HG02852 (cell line): ENCODE data around the gene PSME1.

Experiments used
- ATAC-seq: cut with Tn5 transposase; IDR thresholded peaks from one replicate; pipeline ENCODE4 v1.9.1; 2021; ENCODE audit warnings: mild to moderate bottlenecking, moderate library complexity; ENCODE audit not compliant: unreplicated experiment

The PSME1 gene

DNA sequence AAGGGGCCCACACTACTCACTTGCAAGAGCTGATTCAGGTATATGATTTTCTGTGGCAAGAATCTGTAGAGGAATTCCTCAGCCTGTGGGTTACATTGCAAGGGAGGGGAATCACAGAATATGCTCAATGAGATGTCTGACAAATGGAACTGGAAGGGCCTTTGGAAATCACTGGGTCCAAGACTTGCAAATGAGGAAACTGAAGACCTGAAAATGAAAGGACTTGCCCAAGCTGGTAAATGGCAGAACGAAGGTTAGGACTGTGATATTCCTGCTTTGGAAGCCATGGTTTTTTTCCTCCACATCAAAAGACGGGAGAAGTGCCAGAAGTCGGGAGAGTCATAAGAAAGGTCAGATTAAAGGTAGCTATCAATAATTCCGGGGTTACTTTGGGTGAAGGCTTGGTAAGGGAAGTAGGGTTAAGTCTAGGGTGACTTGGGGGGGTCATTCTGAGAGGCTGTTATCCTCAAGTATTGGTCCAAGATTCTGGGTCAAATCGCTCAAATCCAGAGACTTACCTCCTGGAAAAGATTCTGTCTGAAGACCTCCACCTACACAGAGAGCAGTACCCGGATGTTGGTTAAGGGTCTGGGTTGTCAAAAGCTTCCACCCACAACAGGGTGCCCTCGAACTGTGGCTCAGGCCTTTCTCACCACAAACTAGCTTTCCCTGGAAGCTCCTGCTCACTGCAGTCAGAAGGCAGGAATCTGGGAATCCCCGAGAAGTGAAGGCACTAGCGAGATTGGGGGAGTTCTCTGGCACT is 9.9 kb downstream of the PSME1 start:
- ATAC-seq, result no peak

DNA sequence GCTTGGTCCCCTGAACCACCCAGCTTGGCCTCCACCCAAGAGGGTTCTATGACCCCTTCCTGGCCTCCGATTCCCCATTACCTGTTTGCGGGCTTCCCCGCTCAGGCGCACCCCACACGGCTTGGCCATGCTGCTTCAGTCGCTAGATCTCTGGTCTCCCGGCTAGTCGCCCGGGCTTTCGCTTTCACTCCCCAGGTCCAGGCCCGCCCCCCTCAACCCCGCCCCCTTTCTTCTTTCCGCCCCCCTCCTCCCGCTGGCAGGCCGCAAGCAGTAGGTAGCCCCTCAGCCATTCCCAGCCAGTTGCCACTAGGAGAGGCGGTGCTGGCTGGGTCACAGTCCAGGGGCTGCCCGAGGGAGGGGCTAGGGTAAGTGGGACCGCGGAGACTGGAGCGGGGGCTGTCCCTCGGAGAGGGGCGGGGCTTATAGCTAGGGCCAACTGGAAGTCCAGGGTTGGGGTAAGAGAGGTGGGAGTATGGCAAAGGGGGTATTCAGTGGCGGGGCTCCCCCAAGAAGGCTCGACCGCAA is 10.5 kb downstream of the PSME1 start, which contains the start of gene PSME2:
Gene PSME2 (minus strand): TSS at position 158 of the 525 bp plus-strand sequence. CDS start 29 bp downstream, at position 129.
- ATAC-seq, result peak; percentile 56

DNA sequence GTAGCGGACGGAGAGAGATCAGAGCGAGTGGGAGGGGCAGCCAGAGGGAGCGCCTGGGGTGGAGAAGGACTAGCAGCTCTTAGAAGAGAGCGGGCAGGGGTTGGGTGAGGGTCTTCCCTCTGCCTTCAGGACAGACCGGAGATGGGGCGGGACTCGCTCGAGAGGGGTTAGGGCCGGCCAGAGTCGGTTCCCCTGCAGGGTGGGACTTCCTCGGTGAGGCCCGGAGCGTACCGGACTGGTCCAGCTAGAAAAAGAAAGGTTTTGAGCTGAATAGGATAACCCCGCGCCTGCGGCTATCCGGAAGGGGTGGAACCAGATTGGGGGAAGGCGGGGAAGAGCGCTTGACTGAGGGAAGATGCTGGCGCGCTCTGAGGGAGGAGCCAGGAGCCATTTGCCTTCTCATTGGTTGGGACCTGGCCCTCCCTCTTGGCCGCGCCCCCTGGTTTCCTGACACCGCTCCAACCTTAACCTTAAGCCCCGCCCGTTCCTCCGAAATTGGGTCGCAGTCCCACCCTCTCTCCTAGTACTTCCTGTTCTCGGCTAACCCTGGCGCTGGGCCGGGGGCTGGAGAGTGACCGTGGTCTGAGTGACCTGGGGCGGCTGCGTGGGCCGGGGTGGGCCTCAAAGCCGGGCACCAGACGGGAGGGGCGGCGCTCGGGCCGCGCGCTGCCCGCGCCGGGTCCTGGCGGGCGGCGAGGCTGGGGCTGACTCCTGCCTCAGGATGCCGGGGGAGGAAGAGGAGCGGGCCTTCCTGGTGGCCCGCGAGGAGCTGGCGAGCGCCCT is 11.2 kb downstream of the PSME1 start, which contains the start of gene RNF31:
Gene RNF31 (plus strand): TSS at position 521 of the 783 bp plus-strand sequence. CDS start 201 bp downstream, at position 722.
- peak; percentile 80 for ATAC-seq

DNA sequence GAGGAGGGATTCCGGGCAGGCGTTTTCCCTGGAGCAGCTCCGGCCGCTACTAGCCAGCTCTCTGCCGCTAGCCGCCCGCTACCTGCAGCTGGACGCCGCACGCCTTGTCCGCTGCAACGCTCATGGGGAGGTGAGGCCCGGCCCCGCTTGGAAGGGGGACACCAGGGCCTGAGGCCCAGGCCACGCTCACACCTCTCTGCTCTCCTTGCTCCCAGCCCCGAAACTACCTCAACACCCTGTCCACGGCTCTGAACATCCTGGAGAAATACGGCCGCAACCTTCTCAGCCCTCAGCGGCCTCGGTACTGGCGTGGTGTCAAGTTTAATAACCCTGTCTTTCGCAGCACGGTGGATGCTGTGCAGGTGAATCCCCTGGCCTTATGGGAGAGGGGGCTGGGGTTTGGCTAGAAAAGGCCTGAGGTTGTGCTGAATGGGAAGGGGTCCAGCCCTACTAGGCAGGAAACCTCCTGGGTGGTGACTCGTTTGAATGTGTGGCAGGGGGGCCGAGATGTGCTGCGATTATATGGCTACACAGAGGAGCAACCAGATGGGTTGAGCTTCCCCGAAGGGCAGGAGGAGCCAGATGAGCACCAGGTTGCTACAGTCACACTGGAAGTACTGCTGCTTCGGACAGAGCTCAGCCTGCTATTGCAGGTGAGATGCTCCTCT is 11.9 kb downstream of the PSME1 start:
- no peak for ATAC-seq

DNA sequence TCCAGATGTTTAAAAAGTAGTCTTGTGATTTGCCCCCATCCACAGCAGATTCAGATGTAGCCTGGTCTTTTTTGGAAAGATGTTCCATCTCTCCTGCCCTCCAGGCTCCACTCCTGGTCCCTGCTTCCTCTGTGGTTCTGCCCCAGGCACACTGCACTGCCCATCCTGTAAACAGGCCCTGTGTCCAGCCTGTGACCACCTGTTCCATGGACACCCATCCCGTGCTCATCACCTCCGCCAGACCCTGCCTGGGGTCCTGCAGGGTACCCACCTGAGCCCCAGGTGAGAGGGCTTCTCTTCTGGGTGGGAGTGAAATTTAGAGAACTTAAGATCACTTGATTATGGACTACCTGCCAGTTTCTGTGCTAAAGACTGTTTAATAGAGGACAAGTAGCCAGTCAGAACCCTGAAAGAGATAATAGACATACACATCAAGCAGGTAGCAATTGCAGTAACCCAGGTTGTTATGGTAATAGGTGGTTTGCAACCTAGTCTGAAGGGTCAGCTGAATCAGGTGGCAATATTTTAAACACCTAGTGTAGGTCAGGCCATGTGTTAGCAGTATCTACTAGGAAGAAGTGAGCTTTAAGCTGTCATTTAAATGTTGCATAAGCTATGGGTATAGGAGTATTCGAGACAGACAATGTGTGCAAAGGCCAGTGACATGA is 13.4 kb downstream of the PSME1 start:
- no peak for ATAC-seq

DNA sequence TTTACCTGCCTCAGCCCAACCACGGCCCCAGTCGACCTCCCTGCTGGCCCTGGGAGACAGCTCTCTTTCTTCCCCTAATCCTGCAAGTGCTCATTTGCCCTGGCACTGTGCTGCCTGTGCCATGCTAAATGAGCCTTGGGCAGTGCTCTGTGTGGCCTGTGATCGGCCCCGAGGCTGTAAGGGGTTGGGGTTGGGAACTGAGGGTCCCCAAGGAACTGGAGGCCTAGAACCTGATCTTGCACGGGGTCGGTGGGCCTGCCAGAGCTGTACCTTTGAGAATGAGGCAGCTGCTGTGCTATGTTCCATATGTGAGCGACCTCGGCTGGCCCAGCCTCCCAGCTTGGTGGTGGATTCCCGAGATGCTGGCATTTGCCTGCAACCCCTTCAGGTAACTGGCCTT is 14.1 kb downstream of the PSME1 start:
- no peak for ATAC-seq

DNA sequence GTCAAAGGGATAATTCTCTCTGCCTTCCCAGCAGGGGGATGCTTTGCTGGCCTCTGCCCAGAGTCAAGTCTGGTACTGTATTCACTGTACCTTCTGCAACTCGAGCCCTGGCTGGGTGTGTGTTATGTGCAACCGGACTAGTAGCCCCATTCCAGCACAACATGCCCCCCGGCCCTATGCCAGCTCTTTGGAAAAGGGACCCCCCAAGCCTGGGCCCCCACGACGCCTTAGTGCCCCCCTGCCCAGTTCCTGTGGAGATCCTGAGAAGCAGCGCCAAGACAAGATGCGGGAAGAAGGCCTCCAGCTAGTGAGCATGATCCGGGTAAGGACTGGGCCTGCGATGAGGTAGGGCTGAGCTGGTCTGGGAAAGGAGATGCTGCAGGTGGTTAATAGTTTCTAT is 14.6 kb downstream of the PSME1 start:
- no peak for ATAC-seq

DNA sequence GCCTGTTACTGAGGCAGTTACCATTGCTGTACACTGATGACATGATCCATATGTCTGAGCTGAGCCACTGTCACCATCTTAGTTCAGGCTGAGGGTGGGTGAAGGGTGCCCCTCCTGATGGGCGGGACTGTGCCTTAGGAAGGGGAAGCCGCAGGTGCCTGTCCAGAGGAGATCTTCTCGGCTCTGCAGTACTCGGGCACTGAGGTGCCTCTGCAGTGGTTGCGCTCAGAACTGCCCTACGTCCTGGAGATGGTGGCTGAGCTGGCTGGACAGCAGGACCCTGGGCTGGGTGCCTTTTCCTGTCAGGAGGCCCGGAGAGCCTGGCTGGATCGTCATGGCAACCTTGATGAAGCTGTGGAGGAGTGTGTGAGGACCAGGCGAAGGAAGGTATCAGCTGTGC is 15.0 kb downstream of the PSME1 start:
- ATAC-seq, result no peak

DNA sequence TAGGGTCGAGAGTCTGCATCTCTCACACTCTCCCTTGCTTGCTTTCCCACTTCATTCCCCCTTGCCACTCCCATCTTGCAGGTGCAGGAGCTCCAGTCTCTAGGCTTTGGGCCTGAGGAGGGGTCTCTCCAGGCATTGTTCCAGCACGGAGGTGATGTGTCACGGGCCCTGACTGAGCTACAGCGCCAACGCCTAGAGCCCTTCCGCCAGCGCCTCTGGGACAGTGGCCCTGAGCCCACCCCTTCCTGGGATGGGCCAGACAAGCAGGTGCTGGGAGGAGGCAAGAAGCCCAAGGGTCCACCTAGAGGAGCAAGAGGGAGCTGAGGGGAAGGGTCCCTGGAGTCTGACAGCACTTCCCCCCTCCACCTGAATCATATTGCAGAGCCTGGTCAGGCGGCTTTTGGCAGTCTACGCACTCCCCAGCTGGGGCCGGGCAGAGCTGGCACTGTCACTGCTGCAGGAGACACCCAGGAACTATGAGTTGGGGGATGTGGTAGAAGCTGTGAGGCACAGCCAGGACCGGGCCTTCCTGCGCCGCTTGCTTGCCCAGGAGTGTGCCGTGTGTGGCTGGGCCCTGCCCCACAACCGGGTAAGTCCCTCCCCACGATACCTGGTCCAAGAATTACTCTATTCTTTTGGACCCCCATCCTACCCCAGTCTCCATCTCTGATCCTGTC is 15.5 kb downstream of the PSME1 start:
- no peak for ATAC-seq

DNA sequence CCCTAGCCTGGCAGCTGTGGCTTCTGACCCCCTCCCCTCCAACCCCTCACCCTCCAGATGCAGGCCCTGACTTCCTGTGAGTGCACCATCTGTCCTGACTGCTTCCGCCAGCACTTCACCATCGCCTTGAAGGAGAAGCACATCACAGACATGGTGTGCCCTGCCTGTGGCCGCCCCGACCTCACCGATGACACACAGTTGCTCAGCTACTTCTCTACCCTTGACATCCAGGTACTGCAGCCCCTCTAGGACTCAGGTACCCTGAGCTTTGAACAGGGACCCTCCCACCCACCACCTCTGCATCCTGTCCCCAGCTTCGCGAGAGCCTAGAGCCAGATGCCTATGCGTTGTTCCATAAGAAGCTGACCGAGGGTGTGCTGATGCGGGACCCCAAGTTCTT is 19.1 kb downstream of the PSME1 start:
- no peak for ATAC-seq

DNA sequence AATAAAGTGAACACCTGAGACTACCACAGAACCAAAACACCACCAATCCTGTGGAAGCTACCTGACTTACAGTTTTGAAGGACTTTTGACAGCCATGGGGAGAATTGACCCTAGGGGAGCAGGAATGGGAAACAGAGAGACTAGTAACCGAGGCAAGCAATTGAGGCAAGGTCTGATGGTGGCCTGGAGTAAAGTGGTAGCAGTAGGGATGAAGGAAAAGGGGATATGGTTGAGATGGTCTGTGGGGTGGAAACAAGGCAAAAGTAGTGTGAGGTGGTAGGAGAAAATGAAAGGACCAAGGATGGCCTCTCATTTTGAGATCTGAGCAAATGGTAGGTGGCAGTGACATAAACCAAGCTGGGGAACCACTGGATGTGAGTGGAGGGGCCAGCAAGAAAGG is 20.8 kb downstream of the PSME1 start:
- no peak for ATAC-seq

DNA sequence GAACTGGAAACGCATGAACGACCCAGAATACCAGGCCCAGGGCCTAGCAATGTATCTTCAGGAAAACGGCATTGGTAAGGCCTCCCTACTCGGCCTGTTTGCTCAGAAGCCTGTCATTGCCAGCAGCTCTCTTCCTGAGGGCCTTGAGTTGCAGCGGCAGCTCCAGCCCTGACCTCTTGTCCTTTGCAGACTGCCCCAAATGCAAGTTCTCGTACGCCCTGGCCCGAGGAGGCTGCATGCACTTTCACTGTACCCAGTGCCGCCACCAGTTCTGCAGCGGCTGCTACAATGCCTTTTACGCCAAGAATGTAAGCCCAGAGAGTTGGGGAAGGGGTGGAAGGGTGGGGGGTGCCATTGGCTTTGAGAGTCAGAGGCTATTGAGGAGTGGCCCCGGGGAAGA is 21.3 kb downstream of the PSME1 start:
- ATAC-seq, result no peak

DNA sequence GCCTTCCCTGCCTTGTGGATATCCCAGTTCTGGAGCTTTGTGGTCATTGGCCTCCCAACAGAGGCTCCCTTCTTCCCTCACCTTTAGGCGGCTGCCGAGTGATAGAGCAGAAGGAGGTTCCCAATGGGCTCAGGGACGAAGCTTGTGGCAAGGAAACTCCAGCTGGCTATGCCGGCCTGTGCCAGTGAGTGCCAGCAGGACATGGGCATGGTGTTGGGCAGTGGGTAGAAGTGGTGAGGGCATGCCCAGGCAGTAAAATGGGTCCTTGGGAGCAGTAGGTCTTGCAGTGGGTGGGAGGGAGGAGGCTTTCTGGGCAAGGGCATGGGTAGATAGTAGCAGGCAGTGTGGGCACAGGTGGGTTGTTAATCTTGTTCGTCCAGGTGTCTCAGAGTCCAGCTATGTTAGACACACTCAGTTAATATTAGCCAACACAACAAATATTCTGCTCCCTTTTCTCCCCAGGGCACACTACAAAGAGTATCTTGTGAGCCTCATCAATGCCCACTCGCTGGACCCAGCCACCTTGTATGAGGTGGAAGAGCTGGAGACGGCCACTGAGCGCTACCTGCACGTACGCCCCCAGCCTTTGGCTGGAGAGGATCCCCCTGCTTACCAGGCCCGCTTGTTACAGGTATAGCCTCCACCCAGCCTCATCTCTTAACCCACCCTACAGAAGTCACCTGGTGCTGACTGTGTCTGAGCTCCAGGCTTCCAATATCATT is 23.9 kb downstream of the PSME1 start:
- ATAC-seq, result no peak

DNA sequence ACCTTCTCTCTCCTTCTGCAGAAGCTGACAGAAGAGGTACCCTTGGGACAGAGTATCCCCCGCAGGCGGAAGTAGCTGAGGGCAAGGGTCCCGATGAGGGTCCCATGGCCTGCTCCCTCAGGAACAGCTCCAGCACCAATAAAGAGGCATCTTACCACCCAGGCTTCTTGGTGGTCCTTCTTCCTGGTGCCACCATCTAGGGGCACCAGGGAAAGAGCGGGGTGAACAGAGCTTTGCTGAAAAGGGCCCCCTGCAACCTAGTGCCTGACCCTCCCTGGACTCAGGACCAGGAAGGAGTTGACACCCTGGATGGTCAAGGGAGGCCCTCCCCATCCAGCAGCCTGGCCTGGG is 24.5 kb downstream of the PSME1 start:
- ATAC-seq, result no peak

DNA sequence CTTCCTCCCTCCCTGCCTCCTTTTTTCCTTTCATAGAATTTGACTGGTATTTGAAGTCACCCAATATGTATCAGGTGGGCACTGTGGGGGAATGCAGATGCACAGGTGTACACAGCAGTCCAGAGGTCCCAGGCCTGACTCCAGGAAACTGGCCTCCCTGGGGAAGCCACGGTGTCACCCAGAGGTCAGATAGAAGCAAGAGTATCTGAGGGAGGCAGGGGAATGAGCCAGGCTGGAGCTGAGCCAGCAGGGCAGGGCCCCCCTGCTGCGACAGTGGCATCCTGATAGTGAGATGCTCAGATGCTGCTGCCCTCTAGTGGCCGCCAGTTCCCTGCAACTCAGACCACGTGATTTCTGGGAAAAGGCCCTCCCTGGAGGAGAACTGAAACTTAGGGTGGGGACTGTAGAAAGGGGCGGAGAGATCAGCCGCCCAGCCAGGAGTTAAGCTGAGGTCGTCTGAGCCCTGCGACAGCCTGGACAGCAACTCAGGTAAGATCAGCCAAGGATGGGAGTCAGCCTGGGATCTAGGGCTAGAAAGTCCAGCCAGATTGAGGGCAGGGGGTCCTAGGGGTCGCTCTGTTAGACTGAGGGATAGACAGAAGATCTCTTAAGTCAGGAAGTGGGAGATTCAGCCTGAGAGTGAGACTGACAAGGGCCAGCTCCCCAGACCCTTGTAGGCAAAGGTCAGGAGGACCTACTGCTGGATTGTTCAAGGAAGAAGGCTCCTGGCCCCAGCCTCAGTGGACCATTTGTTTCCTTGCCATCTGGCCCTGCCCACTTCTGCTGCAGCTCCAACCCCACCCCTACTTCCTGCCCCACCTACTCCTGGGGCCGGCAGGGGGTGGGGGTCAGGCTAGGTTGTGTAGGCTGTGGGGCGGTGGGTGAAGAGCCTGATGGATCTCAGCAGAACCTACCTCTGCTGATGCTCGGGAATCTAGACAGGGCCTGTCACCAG is 25.1 kb downstream of the PSME1 start, which contains the start of gene IRF9:
Gene IRF9 (plus strand): TSS at position 416 of the 955 bp plus-strand sequence. CDS start 880 bp downstream, outside the sequence.
- peak; percentile 79 for ATAC-seq

DNA sequence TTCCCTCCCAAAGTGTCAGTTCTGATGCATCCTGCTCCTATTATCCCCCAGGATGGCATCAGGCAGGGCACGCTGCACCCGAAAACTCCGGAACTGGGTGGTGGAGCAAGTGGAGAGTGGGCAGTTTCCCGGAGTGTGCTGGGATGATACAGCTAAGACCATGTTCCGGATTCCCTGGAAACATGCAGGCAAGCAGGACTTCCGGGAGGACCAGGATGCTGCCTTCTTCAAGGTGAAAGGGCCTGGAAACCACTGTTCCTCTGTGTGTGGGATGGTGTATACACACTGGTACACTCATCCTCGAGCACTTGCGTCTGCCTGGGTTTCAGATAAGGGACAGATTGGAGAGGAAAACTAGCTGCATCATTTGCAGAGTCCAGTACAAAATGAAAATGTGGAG is 26.1 kb downstream of the PSME1 start:
- ATAC-seq, result no peak

DNA sequence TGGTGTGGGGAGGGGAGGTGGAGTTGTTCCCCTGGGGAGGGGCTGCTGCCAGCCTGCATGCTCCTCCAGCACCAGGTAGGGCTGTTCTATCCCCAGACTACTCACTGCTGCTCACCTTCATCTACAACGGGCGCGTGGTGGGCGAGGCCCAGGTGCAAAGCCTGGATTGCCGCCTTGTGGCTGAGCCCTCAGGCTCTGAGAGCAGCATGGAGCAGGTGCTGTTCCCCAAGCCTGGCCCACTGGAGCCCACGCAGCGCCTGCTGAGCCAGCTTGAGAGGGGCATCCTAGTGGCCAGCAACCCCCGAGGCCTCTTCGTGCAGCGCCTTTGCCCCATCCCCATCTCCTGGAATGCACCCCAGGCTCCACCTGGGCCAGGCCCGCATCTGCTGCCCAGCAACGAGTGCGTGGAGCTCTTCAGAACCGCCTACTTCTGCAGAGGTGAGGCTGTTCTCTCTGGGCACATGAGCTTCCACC is 28.6 kb downstream of the PSME1 start:
- no peak for ATAC-seq

DNA sequence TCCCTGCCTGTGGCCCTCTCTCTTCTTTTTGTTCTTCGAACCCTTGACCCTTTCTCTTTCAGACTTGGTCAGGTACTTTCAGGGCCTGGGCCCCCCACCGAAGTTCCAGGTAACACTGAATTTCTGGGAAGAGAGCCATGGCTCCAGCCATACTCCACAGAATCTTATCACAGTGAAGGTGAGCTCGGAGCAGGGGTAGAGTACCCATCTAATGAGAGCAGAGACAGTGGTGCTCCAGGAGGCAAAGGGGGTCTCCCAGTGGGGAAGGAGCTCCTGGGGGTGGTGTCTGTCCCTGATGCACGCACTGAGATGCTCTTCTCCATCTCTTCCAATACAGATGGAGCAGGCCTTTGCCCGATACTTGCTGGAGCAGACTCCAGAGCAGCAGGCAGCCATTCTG is 29.8 kb downstream of the PSME1 start:
- ATAC-seq, result no peak
